ENCODE data around the gene MARK4. TPM values are rescaled to one million over a fixed set of nuclear protein-coding genes. Genes with fewer than 3 reads are reported as not detected.

MARK4 gene
- total RNA-seq, 1 donor from 2014 or later: 47.3 TPM

GRCh38 chr19:45345506-45345860 lies 94.4 kb downstream of the MARK4 start:
- peaks cover 16% of the 10 kb centered on the region for H3K27me3 Mint-ChIP-seq
- no peak overlapping the region for H3K4me3 Mint-ChIP-seq
- H3K4me1 Mint-ChIP-seq (ENCODE audit: unreplicated experiment): no peaks in the 10 kb centered on the region
- H3K9me3 Mint-ChIP-seq: no peaks in the 10 kb centered on the region
- no peak for TF ChIP-seq CTCF (conservative IDR thresholded peaks at IDR 0.05)
- no peak for DNase-seq (ENCODE audit: extremely low spot score, unreplicated experiment)
- H3K27ac Mint-ChIP-seq: no peak overlapping the region
- no peaks in the 10 kb centered on the region for H3K36me3 Mint-ChIP-seq

- no peak for DNase-seq (ENCODE audit: extremely low spot score, unreplicated experiment)
- TF ChIP-seq CTCF (conservative IDR thresholded peaks at IDR 0.05): no peak
Measured at GRCh38 chr19:45346449-45346848, 95.4 kb downstream of the MARK4 start.

GRCh38 chr19:45347570-45348366 lies 96.7 kb downstream of the MARK4 start:
- Mint-ChIP-seq H3K4me3 (no peak overlapping the region), H3K36me3 (peaks cover 3% of the 10 kb centered on the region), H3K9me3 (no peaks in the 10 kb centered on the region), H3K4me1 (ENCODE audit: unreplicated experiment) (no peaks in the 10 kb centered on the region), H3K27me3 (peaks cover 16% of the 10 kb centered on the region), H3K27ac (no peak overlapping the region)
- TF ChIP-seq CTCF (conservative IDR thresholded peaks at IDR 0.05): no peak
- DNase-seq (ENCODE audit: extremely low spot score, unreplicated experiment): no peak

More at GRCh38 chr19:45346449-45346848, 95.4 kb downstream of the MARK4 start:
- Mint-ChIP-seq H3K4me3 (no peak overlapping the region), H3K36me3 (peaks cover 3% of the 10 kb centered on the region), H3K4me1 (ENCODE audit: unreplicated experiment) (no peaks in the 10 kb centered on the region), H3K27me3 (peaks cover 16% of the 10 kb centered on the region), H3K27ac (no peak overlapping the region), H3K9me3 (no peaks in the 10 kb centered on the region)

GRCh38 chr19:45348367-45349125 lies 97.5 kb downstream of the MARK4 start:
- DNase-seq (ENCODE audit: extremely low spot score, unreplicated experiment): no peak
- Mint-ChIP-seq H3K36me3 (peaks cover 6% of the 10 kb centered on the region), H3K27ac (no peak overlapping the region), H3K4me1 (ENCODE audit: unreplicated experiment) (no peaks in the 10 kb centered on the region), H3K4me3 (no peak overlapping the region), H3K27me3 (peaks cover 14% of the 10 kb centered on the region), H3K9me3 (no peaks in the 10 kb centered on the region)
- no peak for TF ChIP-seq CTCF (conservative IDR thresholded peaks at IDR 0.05)

- H3K9me3 Mint-ChIP-seq: no peaks in the 10 kb centered on the region
- H3K27ac Mint-ChIP-seq: no peak overlapping the region
- H3K36me3 Mint-ChIP-seq: peaks cover 7% of the 10 kb centered on the region
- no peaks in the 10 kb centered on the region for H3K4me1 Mint-ChIP-seq (ENCODE audit: unreplicated experiment)
- peaks cover 12% of the 10 kb centered on the region for H3K27me3 Mint-ChIP-seq
- no peak for TF ChIP-seq CTCF (conservative IDR thresholded peaks at IDR 0.05)
- H3K4me3 Mint-ChIP-seq: no peak overlapping the region
- no peak for DNase-seq (ENCODE audit: extremely low spot score, unreplicated experiment)
Measured at GRCh38 chr19:45349126-45349415, 98.0 kb downstream of the MARK4 start.

All from type B pancreatic cell (in vitro differentiated cells).